NCI-H146 treated with DMSO at 0.1 percent for 48 hours (cell line): ENCODE results near the gene DYRK2.
A peak's percentile ranks its signal among the peaks of the same experiment; 100 is the strongest.

Experiments
- DNase-seq: peaks from one replicate; lab custom pipeline; 2025; ENCODE audit not compliant: unreplicated experiment; lab: John Stamatoyannopoulos, UW

DYRK2 gene

GRCh38 chr12:67645601-67646000, 2.9 kb upstream of the DYRK2 start:
- no peak for DNase-seq

DNA sequence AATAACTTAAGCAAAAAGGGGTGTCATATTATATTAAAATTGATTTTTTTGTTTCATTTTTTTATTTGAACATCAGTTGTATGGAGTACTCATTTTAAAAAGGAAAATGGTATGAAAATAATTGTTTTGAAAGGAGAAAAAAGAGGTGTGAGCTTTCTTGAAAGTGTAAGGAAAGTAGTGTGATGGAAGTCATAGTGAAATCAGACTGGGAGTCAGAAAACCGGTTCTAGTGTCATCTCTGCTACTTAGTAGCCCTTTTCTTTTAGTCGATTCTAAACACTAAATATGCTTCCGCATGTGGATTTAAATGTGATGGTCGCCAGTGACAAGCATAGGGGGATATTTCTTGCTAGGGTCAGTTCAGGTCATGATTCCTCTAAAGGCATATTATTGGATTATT, 1.8 kb upstream of the DYRK2 start:
- DNase-seq: no peak

DNA sequence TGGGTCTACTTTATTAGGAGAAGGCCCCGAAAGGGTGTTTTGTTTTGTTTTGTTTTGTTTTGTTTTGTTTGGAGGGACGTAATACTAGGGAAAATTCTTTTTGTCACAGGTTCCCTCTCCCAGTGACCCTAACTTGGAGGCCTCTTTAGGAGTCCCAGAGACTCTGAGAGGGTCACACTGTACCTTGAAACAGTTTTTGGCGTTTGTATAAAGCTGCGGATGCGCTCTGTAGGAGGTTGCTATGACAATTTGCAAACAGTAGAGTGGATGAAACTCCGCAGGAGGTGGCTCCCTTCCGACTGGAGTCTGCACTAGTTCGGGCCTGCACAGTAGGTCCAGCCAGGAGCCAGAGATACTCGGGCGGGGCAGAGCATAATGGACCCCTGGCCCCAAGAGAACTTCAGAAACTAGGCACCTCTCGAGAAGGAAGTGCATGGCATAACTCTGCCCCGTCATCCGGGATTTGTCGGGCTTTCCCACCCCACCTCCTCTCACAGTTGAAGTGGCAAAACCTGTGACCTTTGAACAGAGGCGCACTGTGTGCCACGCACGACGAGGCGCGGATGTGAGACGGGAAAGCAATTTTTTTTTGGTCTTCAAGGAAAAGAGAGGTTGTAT, 1.3 kb upstream of the DYRK2 start:
- peak; percentile 21 for DNase-seq

DNA sequence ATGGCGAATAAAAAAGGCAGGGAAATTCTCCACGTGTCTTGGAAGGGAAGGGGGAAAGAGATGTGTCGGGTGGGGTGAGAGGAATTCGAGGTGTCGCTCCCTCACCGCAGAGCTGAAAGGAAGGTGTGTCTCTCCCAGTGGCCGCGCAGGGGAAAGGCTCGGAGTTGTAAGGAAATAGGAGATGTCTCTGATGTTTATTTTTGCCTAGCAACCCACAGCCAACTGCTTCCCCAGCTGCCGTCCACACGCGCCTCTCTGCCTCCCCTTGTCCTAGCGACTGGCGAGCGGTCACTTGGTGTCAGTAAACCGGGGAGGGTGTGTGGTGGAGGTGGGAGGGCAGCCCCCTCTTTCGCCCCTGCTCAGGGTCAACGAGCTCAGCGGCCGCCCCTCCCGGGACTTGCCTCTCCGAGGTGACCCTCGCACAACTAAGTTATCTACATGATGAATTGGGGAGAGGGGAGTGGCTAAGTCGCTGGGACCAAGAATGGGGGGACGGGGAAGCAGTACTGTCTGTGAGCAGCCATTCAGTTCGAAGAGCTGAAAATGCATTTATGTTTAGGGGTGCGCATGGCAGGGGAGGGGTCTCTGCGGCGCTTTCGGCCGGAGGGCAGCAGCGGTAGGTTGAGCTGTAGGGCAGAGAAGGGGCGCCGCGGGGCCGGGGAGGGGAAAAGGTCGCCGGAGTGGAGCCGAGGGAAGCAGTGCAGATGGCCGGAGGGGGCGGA, 585 bp upstream of the DYRK2 start:
- DNase-seq: peak; percentile 87

GRCh38 chr12:67649261-67649569, 670 bp downstream of the DYRK2 start:
- DNase-seq: no peak

- peak; percentile 26 for DNase-seq
These were observed 1.2 kb downstream of the DYRK2 start for GRCh38 chr12:67649570-67650387.

DNA sequence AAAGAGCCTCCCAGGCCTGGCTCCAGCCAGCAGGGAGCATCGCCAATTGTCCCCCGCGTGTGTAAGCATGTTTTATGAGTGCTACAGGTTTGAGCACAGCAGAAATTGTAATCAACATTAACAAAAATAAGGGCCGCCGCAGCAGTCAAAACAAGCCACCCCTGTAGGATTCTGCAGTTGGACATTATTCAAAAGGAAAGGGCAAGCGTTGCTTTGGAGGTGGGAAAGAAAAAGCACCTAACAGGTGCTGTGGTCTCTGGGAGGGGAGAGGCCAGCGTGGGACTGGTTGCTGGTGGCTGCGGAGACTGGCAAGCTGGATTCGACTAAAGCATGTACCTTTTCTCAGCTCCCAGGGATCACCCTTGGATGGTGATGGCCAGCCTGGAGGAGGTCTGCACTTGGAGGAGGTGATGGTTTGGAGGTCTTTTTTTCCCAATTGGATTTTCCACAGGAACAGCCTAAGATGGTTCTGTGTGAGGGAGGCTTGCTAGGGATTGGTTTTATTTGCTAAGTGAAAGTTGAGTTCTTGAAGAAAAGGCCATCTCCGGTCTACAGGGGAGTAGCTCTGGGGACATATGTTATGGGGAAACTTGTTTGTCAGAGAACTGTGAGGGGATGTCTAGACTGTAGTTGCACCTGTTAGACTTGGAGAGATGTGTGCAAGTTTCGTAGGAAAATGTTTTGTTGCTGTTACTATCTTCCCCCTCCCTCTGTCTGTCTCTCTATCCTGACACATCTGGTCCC, 2.0 kb downstream of the DYRK2 start:
- no peak for DNase-seq

GRCh38 chr12:67651132-67651695, 2.7 kb downstream of the DYRK2 start:
- no peak for DNase-seq

GRCh38 chr12:67655829-67656228, 7.3 kb downstream of the DYRK2 start:
- DNase-seq: no peak

DNA sequence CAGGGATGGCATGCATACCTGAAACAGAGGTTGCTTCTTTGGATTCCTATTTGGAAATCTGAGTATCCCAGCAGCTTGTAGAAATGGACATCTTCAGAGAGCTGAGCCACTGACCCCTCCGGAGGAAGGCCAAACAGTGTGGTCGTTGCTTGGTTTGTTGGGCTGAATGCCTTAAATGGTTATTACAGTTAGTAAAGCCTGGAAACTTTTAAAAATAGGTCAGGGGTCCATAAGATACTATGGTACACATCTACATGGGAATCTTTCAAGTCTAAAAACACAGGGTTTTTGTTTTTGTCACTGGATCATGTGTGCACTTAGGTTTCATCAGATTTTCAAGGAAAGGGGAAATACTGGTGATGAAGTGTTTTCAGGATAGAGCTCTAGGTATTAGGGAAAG, 7.7 kb downstream of the DYRK2 start:
- DNase-seq: no peak

DNA sequence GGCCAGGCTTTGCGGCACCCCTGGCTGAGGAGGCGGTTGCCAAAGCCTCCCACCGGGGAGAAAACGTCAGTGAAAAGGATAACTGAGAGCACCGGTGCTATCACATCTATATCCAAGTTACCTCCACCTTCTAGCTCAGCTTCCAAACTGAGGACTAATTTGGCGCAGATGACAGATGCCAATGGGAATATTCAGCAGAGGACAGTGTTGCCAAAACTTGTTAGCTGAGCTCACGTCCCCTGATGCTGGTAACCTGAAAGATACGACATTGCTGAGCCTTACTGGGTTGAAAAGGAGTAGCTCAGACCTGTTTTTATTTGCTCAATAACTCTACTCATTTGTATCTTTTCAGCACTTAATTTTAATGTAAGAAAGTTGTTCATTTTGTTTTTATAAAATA, 9.9 kb downstream of the DYRK2 start:
- DNase-seq: no peak

GRCh38 chr12:67659292-67659691, 10.7 kb downstream of the DYRK2 start:
- DNase-seq: no peak

GRCh38 chr12:67661311-67662021, 12.9 kb downstream of the DYRK2 start:
- DNase-seq: no peak

- DNase-seq: no peak
These were observed 14.5 kb downstream of the DYRK2 start for GRCh38 chr12:67662910-67663538.

- DNase-seq: no peak
These were observed 15.6 kb downstream of the DYRK2 start for GRCh38 chr12:67664171-67664570.

- DNase-seq: no peak
These were observed 17.1 kb downstream of the DYRK2 start for GRCh38 chr12:67665679-67666078.

- DNase-seq: no peak
These were observed 18.1 kb downstream of the DYRK2 start for GRCh38 chr12:67666605-67667004.

- DNase-seq: no peak
These were observed 18.9 kb downstream of the DYRK2 start for GRCh38 chr12:67667276-67668073.

DNA sequence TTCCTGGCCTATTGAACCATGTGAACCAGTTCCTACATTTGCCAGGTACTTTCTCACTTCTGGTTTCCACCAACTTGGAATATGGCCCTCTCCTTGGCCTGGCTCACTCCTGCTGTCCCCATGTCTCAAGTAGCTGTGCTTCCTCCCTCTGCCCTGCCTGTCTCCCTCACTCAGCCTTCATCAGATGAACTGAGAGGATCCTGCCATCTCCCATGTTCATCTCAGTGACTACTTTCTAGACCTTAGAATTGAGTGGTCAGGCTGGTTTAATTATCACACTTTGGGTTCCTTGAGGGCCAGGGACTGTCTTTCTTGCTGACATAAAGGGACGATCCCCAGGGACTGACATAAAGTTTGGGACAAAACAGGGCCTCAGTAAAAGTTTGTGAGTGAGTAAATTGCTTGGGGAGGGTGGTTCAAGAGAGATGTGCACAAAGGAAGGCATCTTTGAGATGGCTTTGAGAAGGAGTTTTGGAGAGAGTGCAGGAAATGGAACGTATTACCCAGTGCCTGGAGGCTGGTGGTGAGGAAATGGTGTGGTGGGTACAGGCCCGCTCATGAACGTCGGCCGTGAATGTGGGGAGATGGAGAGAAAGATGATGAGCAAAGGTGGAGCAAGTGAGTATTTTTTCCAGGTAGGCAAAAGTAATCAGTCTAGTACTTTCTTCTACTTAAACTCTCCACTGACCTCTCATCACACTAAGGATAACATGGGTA, 20.8 kb downstream of the DYRK2 start:
- no peak for DNase-seq
